CD4-positive, alpha-beta T cell (primary cell): ENCODE results near the gene GALT. TPM values are rescaled to one million over a fixed set of nuclear protein-coding genes. Genes with fewer than 3 reads are reported as not detected.
A peak's percentile ranks its signal among the peaks of the same experiment; 100 is the strongest.

Experiments used
- ATAC-seq: fragments of 200-7000 bp; cut with Tn5 transposase; one replicate; pipeline ENCODE4 v1.10.0; 2022; ENCODE audit warnings: mild to moderate bottlenecking; ENCODE audit not compliant: poor library complexity
- CTCF ChIA-PET: fragments of 350-600 bp; sonication (Branson Sonifier 250); formaldehyde crosslinking; loops from one replicate; lab custom pipeline; 2021; ENCODE audit warnings: antibody characterized with exemption, inconsistent platforms; lab: Charles Lee
- POLR2A ChIA-PET: fragments of 350-600 bp; sonication (Branson Sonifier 250); formaldehyde crosslinking; loops from one replicate; lab custom pipeline; 2021; ENCODE audit warnings: antibody characterized with exemption, inconsistent platforms; lab: Charles Lee
- DNase-seq, 14 experiments: peaks; one replicate each; pipeline ENCODE4 v3.0.0-alpha.2; 2013 to 2020; ENCODE audit warnings: mixed read lengths in 2 of 14
- H3K27ac ChIP-seq, 2 donors: one replicate each; pipeline versions ENCODE4 v1.5.1 to v1.7.0; 2013; ENCODE audit warnings: low read length in 2 of 2, low read depth in 1 of 2, mild to moderate bottlenecking in 1 of 2
- H3K27me3 ChIP-seq, 2 experiments: 1 replicate in 1 of 2; 2 replicates in 1 of 2; pipeline versions ENCODE4 v1.6.1 to v1.7.0; 2013; ENCODE audit warnings: low read length in 2 of 2, control low read depth in 1 of 2, mild to moderate bottlenecking in 1 of 2, moderate library complexity in 1 of 2; ENCODE audit not compliant: insufficient read depth in 2 of 2, control insufficient read depth in 1 of 2
- H3K36me3 ChIP-seq: one replicate; pipeline ENCODE4 v1.6.1; 2013; ENCODE audit warnings: low read length, control low read depth; ENCODE audit not compliant: insufficient read depth
- H3K4me1 ChIP-seq: one replicate; pipeline ENCODE4 v1.6.1; 2013; ENCODE audit warnings: low read length, control low read depth; ENCODE audit not compliant: insufficient read depth
- H3K4me3 ChIP-seq: one replicate; pipeline ENCODE4 v1.5.1; 2013; ENCODE audit warnings: mild to moderate bottlenecking, low read length, moderate library complexity
- H3K9me3 ChIP-seq, 2 experiments: 1 replicate in 1 of 2; 2 replicates in 1 of 2; pipeline versions ENCODE4 v1.6.1 to v1.7.0; 2013; ENCODE audit warnings: low read length in 2 of 2, mild to moderate bottlenecking in 2 of 2, control low read depth in 1 of 2, moderate library complexity in 1 of 2; ENCODE audit not compliant: control insufficient read depth in 1 of 2, insufficient read depth in 1 of 2
- H3K27ac Mint-ChIP-seq: one replicate; pipeline ENCODE4 v1.8.0; 2020; ENCODE audit warnings: mixed read lengths
- H3K27me3 Mint-ChIP-seq: one replicate; pipeline ENCODE4 v1.8.0; 2021; ENCODE audit warnings: mixed read lengths
- H3K36me3 Mint-ChIP-seq: one replicate; pipeline ENCODE4 v1.8.0; 2021; ENCODE audit warnings: low read depth, mixed read lengths
- H3K4me1 Mint-ChIP-seq: one replicate; pipeline ENCODE4 v1.8.0; 2021; ENCODE audit warnings: low read depth, mixed read lengths
- H3K4me3 Mint-ChIP-seq: one replicate; pipeline ENCODE4 v1.8.0; 2020; ENCODE audit warnings: mild to moderate bottlenecking, mixed read lengths
- H3K9me3 Mint-ChIP-seq: one replicate; pipeline ENCODE4 v1.8.0; 2020; ENCODE audit warnings: mixed read lengths
- intact Hi-C, 2 experiments: fragments of 100-400 bp; cut with DNase I in 1 of 2; cut with micrococcal nuclease in 1 of 2; formaldehyde crosslinking; loops; one replicate each; pipeline versions ENCODE4 v1.15.1 to v1.9.0; 2023 to 2025; cut with DNase I, micrococcal nuclease
- total RNA-seq, 174 experiments: library from RNA in 2 of 174; stranded (reverse) in 2 of 174; gene quantifications; one replicate each; pipeline ENCODE4 v1.2.3 and lab custom pipeline; 2021 to 2026
- TF ChIP-seq, protein P1 (sequence below): fragments of 200-600 bp; IDR thresholded peaks from one replicate; pipeline ENCODE4 v1.8.0; 2022; ENCODE audit warnings: antibody characterized with exemption, mild to moderate bottlenecking

GALT gene
- total RNA-seq, 2 experiments from 2014 or later: 115 TPM

DNA sequence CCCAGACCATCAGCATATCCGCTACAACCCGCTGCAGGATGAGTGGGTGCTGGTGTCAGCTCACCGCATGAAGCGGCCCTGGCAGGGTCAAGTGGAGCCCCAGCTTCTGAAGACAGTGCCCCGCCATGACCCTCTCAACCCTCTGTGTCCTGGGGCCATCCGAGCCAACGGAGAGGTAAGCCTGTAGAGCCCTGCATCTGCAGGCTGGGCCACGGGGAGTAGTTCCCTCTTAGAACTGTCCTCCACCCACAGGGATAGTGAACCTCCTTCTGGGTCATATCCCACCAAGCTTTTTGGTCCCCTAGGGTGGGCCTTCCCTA lies 569 bp downstream of the GALT start:
- POLR2A ChIA-PET: interaction anchor here (0.7 to 4.4 kb wide), 15 partner anchors 9 to 1085 kb away, joined by 3 to 84 read pairs (median 6); partner anchors contain the start of genes ARID3C, CCL27, CREB3 and DCTN3
- intact Hi-C loops: loop anchor here (1.0 to 5.0 kb wide), 2 partner anchors 17 to 35 kb away; partner anchors contain the start of gene RPP25L (in 1 of the 2)

DNA sequence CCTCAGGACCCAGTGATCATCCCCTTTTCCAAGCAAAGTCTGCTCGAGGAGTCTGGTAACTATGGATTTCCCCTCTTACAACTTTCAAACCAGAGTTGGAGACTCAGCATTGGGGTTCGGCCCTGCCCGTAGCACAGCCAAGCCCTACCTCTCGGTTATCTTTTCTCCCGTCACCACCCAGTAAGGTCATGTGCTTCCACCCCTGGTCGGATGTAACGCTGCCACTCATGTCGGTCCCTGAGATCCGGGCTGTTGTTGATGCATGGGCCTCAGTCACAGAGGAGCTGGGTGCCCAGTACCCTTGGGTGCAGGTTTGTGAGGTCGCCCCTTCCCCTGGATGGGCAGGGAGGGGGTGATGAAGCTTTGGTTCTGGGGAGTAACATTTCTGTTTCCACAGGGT lies 1.2 kb downstream of the GALT start:
- H3K9me3 Mint-ChIP-seq: no peaks in the 10 kb centered on the region

More for the DNA sequence above, 569 bp downstream of the GALT start:
- Mint-ChIP-seq H3K4me3 (peak overlapping the region; percentile 97), H3K27me3 (no peaks in the 10 kb centered on the region), H3K27ac (peak overlapping the region; percentile 88), H3K4me1 (peaks cover 35% of the 10 kb centered on the region), H3K9me3 (no peaks in the 10 kb centered on the region), H3K36me3 (peaks cover 49% of the 10 kb centered on the region)
- Histone ChIP-seq H3K27me3 (no peaks in the 10 kb centered on the region), H3K4me3 (peak overlapping the region; percentile 99), H3K36me3 (peaks cover 41% of the 10 kb centered on the region), H3K27ac (peak overlapping the region; percentile 68 to 85), H3K4me1 (peaks cover 43% of the 10 kb centered on the region), H3K9me3 (no peaks in the 10 kb centered on the region)
- TF ChIP-seq, protein P1, sequence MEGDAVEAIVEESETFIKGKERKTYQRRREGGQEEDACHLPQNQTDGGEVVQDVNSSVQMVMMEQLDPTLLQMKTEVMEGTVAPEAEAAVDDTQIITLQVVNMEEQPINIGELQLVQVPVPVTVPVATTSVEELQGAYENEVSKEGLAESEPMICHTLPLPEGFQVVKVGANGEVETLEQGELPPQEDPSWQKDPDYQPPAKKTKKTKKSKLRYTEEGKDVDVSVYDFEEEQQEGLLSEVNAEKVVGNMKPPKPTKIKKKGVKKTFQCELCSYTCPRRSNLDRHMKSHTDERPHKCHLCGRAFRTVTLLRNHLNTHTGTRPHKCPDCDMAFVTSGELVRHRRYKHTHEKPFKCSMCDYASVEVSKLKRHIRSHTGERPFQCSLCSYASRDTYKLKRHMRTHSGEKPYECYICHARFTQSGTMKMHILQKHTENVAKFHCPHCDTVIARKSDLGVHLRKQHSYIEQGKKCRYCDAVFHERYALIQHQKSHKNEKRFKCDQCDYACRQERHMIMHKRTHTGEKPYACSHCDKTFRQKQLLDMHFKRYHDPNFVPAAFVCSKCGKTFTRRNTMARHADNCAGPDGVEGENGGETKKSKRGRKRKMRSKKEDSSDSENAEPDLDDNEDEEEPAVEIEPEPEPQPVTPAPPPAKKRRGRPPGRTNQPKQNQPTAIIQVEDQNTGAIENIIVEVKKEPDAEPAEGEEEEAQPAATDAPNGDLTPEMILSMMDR: no peak
- peak; percentile 9 for ATAC-seq
- DNase-seq: no peak
- CTCF ChIA-PET: interaction anchor here (1.0 to 5.9 kb wide), 9 partner anchors 9 to 268 kb away, joined by 3 to 57 read pairs (median 8); partner anchors contain the start of genes ARID3C, CCL27, RPP25L and SIGMAR1

DNA sequence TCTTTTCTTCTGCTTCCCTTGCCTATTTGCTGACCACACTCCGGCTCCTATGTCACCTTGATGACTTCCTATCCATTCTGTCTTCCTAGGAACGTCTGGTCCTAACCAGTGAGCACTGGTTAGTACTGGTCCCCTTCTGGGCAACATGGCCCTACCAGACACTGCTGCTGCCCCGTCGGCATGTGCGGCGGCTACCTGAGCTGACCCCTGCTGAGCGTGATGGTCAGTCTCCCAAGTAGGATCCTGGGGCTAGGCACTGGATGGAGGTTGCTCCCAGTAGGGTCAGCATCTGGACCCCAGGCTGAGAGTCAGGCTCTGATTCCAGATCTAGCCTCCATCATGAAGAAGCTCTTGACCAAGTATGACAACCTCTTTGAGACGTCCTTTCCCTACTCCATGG lies 2.2 kb downstream of the GALT start:
- intact Hi-C loops: loop anchor here in 1 of 2 experiments (5.0 kb wide), 1 partner anchor 36 kb away; the partner anchor contains the start of gene RPP25L
- no peak overlapping the region for H3K27ac ChIP-seq
- TF ChIP-seq, protein P1: no peak
- peaks cover 55% of the 10 kb centered on the region for H3K4me1 ChIP-seq
- ATAC-seq (no peak), DNase-seq (no peak)
- peaks cover 49% of the 10 kb centered on the region for H3K4me1 Mint-ChIP-seq
- no peaks in the 10 kb centered on the region for H3K27me3 Mint-ChIP-seq
- no peaks in the 10 kb centered on the region for H3K27me3 ChIP-seq
- no peak overlapping the region for H3K4me3 ChIP-seq
- H3K9me3 ChIP-seq: no peaks in the 10 kb centered on the region
- peak overlapping the region; percentile 68 for H3K4me3 Mint-ChIP-seq
- CTCF ChIA-PET: interaction anchor here (3.9 to 5.9 kb wide), 2 partner anchors 14 to 53 kb away, joined by 37 to 57 read pairs; partner anchors contain the start of gene CCL27
- H3K9me3 Mint-ChIP-seq: no peaks in the 10 kb centered on the region
- POLR2A ChIA-PET: interaction anchor here (4.4 kb wide), 1 partner anchor 12 kb away, joined by 84 read pairs; the partner anchor contains the start of gene SIGMAR1
- peak overlapping the region; percentile 88 for H3K27ac Mint-ChIP-seq
- H3K36me3 ChIP-seq: peaks cover 41% of the 10 kb centered on the region
- peaks cover 54% of the 10 kb centered on the region for H3K36me3 Mint-ChIP-seq

More for the DNA sequence above, 1.2 kb downstream of the GALT start:
- Histone ChIP-seq H3K4me3 (peak overlapping the region; percentile 99), H3K36me3 (peaks cover 41% of the 10 kb centered on the region), H3K4me1 (peaks cover 49% of the 10 kb centered on the region), H3K27me3 (no peaks in the 10 kb centered on the region), H3K9me3 (no peaks in the 10 kb centered on the region), H3K27ac (peak overlapping the region; percentile 68 to 85)
- intact Hi-C loops: loop anchor here (1.0 to 5.0 kb wide), 2 partner anchors 17 to 35 kb away; partner anchors contain the start of gene RPP25L (in 1 of the 2)
- DNase-seq: peak in 2 of 14 experiments; percentile 45
- ATAC-seq: no peak
- H3K4me3 Mint-ChIP-seq: peak overlapping the region; percentile 97
- ChIA-PET CTCF (interaction anchor here (1.5 to 5.9 kb wide), 5 partner anchors 10 to 54 kb away, joined by 4 to 57 read pairs (median 29); partner anchors contain the start of genes CCL27, RPP25L and SIGMAR1), POLR2A (interaction anchor here (1.4 to 4.4 kb wide), 7 partner anchors 9 to 35 kb away, joined by 5 to 84 read pairs (median 15); partner anchors contain the start of genes ARID3C, CCL27, DCTN3 and RPP25L)
- H3K27ac Mint-ChIP-seq: peak overlapping the region; percentile 88
- H3K36me3 Mint-ChIP-seq: peaks cover 49% of the 10 kb centered on the region
- H3K4me1 Mint-ChIP-seq: peaks cover 41% of the 10 kb centered on the region
- TF ChIP-seq, protein P1: no peak
- H3K27me3 Mint-ChIP-seq: no peaks in the 10 kb centered on the region
